Glomerular endothelial cell (primary cell): Measurements from ENCODE around the gene ASAP2. TPM values are rescaled to one million over a fixed set of nuclear protein-coding genes. Genes with fewer than 3 reads are reported as not detected.
A peak's percentile ranks its signal among the peaks of the same experiment; 100 is the strongest.

Experiments used
- DNase-seq: peaks from one replicate; pipeline ENCODE4 v3.0.0-alpha.2; 2011; ENCODE audit warnings: low read depth, low spot score; ENCODE audit errors: extremely low read depth
- total RNA-seq: library from RNA; depleted of rRNA; stranded (reverse); fragments of >200 nt; gene quantifications from 2 replicates; pipeline ENCODE4 v1.2.3, GENCODE V29; 2015

Gene ASAP2
- total RNA-seq, 1 donor from 2014 or later = 71.6 TPM

GRCh38 chr2:9179572-9180201, 26.9 kb upstream of the ASAP2 start:
- peak; percentile 41 for DNase-seq

- no peak for DNase-seq
Measured at GRCh38 chr2:9184361-9184760, 22.3 kb upstream of the ASAP2 start.

GRCh38 chr2:9187620-9188214, 18.9 kb upstream of the ASAP2 start:
- no peak for DNase-seq

- no peak for DNase-seq
Measured at GRCh38 chr2:9188823-9189222, 17.8 kb upstream of the ASAP2 start.

GRCh38 chr2:9189901-9190300, 16.7 kb upstream of the ASAP2 start:
- no peak for DNase-seq

GRCh38 chr2:9191041-9191481, 15.6 kb upstream of the ASAP2 start:
- no peak for DNase-seq

GRCh38 chr2:9192712-9193111, 13.9 kb upstream of the ASAP2 start:
- no peak for DNase-seq

- DNase-seq = no peak
Measured at GRCh38 chr2:9194352-9194751, 12.3 kb upstream of the ASAP2 start.

- DNase-seq = no peak
Measured at GRCh38 chr2:9196637-9197036, 10.0 kb upstream of the ASAP2 start.

GRCh38 chr2:9197916-9198315, 8.7 kb upstream of the ASAP2 start:
- no peak for DNase-seq

- no peak for DNase-seq
Measured at GRCh38 chr2:9199716-9200632, 6.6 kb upstream of the ASAP2 start.

GRCh38 chr2:9200633-9201015, 6.0 kb upstream of the ASAP2 start:
- no peak for DNase-seq

GRCh38 chr2:9201185-9201891, 5.3 kb upstream of the ASAP2 start:
- no peak for DNase-seq

GRCh38 chr2:9203006-9203405, 3.6 kb upstream of the ASAP2 start:
- DNase-seq = no peak

GRCh38 chr2:9203876-9204275, 2.7 kb upstream of the ASAP2 start:
- no peak for DNase-seq

- no peak for DNase-seq
Measured at GRCh38 chr2:9204939-9205338, 1.7 kb upstream of the ASAP2 start.

GRCh38 chr2:9205486-9205885, 1.1 kb upstream of the ASAP2 start:
- DNase-seq = no peak

GRCh38 chr2:9206991-9207640, 504 bp downstream of the ASAP2 start:
- no peak for DNase-seq

- DNase-seq = no peak
Measured at GRCh38 chr2:9207641-9208311, 1.2 kb downstream of the ASAP2 start.

- DNase-seq = no peak
Measured at GRCh38 chr2:9208875-9209274, 2.3 kb downstream of the ASAP2 start.
